Epithelial cell of proximal tubule (primary cell): ENCODE results near the gene CEBPZOS. TPM values are rescaled to one million over a fixed set of nuclear protein-coding genes. Genes with fewer than 3 reads are reported as not detected.
"Not testable (repeated sequence)": the region's sequence is repeated elsewhere in the genome, so short reads cannot be mapped to it uniquely, and the experiment has no call there.

Experiments
- DNase-seq: peaks from one replicate; pipeline ENCODE4 v3.0.0-alpha.2; 2011; ENCODE audit warnings: low read depth
- H3K4me3 ChIP-seq: 2 replicates; pipeline ENCODE4 v1.5.1; 2011; ENCODE audit warnings: low read depth, mild to moderate bottlenecking, low read length
- total RNA-seq: library from RNA; depleted of rRNA; stranded (reverse); fragments of >200 nt; gene quantifications from 2 replicates; pipeline ENCODE4 v1.2.3, GENCODE V29; 2015
- TF ChIP-seq, protein P1 (sequence below): conservative IDR thresholded peaks from 2 replicates; pipeline ENCODE4 v1.5.1; 2012; ENCODE audit warnings: low read depth, mild to moderate bottlenecking, low read length

The CEBPZOS gene
- total RNA-seq, 1 donor from 2014 or later: 17.6 TPM

DNA sequence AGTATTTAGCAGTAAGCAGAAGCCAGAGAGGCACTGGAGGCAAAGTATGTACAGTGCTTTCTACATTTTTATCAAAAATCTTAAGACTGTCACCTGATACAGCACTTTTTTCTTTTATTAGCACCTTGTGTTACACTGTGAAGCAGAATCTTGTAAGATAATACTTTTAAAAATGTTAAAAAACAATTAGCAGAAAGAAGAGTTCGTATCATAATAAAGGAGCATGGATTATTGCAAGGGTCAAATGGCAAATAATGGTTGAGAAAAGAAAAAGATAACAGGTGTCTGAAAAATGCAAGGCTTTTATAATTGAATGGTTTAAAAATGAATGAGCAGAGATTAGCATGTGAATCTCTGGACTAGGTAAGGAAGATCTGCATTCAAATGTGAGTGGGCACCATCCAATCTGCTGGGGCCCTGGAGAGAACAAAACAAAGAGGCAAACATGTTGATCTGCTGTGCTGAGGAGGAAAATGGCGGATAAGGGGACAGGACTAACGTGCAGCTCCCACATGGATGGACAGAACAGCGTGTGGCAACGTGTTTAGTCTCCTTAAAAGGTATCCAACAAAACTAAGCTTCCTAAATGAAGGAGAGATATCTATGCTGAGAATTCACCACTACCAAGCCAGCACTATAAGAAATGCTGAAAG, 9.5 kb downstream of the CEBPZOS start:
- TF ChIP-seq, protein P1, sequence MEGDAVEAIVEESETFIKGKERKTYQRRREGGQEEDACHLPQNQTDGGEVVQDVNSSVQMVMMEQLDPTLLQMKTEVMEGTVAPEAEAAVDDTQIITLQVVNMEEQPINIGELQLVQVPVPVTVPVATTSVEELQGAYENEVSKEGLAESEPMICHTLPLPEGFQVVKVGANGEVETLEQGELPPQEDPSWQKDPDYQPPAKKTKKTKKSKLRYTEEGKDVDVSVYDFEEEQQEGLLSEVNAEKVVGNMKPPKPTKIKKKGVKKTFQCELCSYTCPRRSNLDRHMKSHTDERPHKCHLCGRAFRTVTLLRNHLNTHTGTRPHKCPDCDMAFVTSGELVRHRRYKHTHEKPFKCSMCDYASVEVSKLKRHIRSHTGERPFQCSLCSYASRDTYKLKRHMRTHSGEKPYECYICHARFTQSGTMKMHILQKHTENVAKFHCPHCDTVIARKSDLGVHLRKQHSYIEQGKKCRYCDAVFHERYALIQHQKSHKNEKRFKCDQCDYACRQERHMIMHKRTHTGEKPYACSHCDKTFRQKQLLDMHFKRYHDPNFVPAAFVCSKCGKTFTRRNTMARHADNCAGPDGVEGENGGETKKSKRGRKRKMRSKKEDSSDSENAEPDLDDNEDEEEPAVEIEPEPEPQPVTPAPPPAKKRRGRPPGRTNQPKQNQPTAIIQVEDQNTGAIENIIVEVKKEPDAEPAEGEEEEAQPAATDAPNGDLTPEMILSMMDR: no peak
- DNase-seq: no peak
- H3K4me3 ChIP-seq: no peak overlapping the region

DNA sequence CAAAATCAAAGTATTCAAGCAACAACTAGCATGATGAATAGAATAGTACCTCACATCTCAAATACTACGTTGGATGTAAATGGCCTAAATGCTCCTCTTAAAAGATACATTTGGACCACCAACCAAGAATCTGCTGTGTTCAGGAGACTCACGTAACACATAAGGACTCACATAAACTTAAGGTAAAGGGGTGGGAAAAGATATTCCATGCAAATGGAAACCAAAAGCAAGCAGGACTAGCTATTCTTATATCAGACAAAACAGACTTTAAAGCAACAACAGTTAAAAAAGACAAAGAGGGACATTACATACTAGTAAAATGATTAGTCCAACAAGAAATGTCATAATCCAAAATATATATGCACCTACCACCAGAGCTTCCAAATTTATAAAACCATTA, 10.5 kb downstream of the CEBPZOS start:
- DNase-seq, H3K4me3 ChIP-seq: not testable (repeated sequence)

DNA sequence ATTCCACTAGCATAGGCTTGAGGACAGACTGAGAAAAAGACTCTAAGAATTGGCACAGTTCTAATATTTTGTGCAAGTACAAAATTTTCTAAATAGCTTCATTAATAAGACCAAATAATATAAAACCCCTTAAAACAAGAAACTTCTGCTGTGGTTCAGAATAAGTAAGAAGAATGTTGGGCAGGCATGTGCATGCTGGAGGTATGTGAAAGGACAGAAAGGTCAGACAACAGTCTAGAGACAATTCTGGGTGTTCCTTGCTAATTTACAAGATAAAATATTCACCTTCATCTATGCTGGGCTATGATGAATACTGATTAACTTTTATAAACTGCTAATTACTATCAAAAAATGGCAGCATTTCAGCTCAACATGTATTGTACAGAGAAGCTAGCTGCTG, 14.9 kb downstream of the CEBPZOS start:
- TF ChIP-seq, protein P1: no peak
- no peak overlapping the region for H3K4me3 ChIP-seq
- no peak for DNase-seq

DNA sequence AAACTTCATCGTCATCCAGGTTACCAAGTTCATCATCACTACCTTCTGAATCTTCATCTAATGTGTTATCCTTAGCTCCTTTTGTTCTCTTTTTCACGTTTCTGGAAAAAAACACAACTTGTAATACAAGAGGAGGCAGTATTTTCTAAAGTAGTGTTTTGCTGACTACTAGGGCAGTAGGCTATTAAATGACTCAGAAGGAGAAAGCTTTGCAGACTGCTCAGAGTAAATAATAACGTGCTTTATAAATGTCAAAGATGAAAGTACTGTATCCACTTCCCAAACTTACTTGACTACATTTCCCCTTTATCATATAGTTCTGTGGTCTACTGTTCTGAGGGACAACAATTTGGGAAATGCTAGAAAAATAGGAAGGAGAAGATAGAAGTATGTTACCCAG, 15.6 kb downstream of the CEBPZOS start:
- H3K4me3 ChIP-seq: no peak overlapping the region
- TF ChIP-seq, protein P1: no peak
- no peak for DNase-seq

DNA sequence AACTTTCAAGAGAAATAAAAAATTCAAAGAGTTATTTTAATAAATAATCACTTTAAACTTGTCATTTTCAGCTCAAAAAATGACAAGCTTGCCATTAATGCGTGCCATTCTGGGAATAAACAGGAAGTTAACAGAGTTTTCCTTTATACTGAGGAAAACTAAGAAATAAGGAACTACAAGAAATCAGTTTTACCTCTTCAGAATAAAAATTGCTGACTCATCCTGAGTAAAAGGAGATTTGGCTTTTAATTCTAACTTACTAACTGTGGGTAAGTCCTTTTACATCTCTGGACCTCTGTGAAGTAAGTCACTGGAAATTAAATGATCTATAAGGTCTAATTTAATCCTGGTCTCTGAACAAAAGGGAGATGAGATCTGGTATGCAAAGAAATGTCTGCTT, 19.0 kb downstream of the CEBPZOS start:
- H3K4me3 ChIP-seq: no peak overlapping the region
- TF ChIP-seq, protein P1: no peak
- DNase-seq: no peak

DNA sequence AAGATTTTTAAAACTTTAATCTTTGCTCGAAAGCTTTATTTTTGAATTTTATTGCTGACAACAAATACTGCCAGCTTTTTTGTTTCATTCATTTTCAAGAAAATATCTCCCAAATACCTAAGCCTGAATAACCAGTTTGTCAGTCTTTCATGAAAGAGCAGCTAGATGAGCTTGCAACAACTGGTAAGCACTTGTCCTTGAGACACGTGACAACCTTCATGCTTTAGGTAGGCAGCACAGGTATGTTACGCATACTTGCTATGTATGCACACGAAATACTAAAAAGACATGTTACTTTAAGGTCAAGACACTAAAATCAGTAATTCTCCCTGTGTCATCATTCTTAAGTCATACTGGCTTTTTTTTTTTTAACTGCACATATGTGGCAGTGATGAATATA, 22.8 kb downstream of the CEBPZOS start:
- DNase-seq: no peak
- H3K4me3 ChIP-seq: no peak overlapping the region
- TF ChIP-seq, protein P1: no peak

DNA sequence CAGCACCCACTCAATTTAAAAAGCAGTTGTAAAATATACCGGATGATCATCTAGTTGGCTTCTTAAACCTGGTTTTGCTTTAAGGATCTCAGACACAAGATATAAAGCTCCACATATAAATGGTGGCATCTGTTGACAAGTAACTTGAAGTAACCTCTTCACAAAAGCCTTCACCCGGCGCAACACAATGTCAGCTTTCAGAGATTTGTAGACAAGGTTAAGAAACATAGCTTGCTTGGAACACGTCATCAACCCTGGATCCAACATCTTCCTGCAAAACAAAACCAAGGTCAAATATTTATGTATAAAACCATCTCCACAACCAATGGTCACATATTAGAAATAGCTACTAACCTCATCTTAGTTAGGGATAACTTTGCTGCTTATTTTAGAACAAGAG, 26.8 kb downstream of the CEBPZOS start:
- no peak for DNase-seq
- H3K4me3 ChIP-seq: no peak overlapping the region
- TF ChIP-seq, protein P1: no peak
